Neural cell (in vitro differentiated cells): ENCODE measurements around the gene COL27A1. TPM values are rescaled to one million over a fixed set of nuclear protein-coding genes. Genes with fewer than 3 reads are reported as not detected.

Source experiments
- H2AFZ ChIP-seq: fragments of 200-600, 300-800 bp; sonication (generic), shearing (Covaris generic); 2 replicates; pipeline ENCODE4 v1.6.0; 2014; ENCODE audit warnings: low read depth, mild to moderate bottlenecking, antibody characterized with exemption, low read length, moderate library complexity
- H3F3A ChIP-seq: fragments of 200-600 bp; shearing (Covaris generic); 2 replicates; pipeline ENCODE4 v1.6.1; 2016; ENCODE audit warnings: mild to moderate bottlenecking, moderate library complexity, mixed read lengths, antibody characterized with exemption, low read length; ENCODE audit not compliant: insufficient read depth, poor library complexity, severe bottlenecking
- H3K27ac ChIP-seq: fragments of 200-600, 300-800 bp; sonication (generic), shearing (Covaris generic); 2 replicates; pipeline ENCODE4 v1.5.1; 2014; ENCODE audit warnings: mild to moderate bottlenecking, low read length, moderate library complexity
- H3K27me3 ChIP-seq: fragments of 300-800, 200-600 bp; sonication (generic), shearing (Covaris generic); 2 replicates; pipeline ENCODE4 v1.6.0; 2014; ENCODE audit warnings: mild to moderate bottlenecking, low read depth, low read length, moderate library complexity; ENCODE audit not compliant: insufficient read depth
- H3K36me3 ChIP-seq: fragments of 300-800, 200-600 bp; sonication (generic), shearing (Covaris generic); 2 replicates; pipeline ENCODE4 v1.5.1; 2014; ENCODE audit warnings: mild to moderate bottlenecking, antibody characterized with exemption, low read length, moderate library complexity; ENCODE audit not compliant: insufficient read depth
- H3K4me2 ChIP-seq: fragments of 300-800, 200-600 bp; sonication (generic), shearing (Covaris generic); 2 replicates; pipeline ENCODE4 v1.6.0; 2014; ENCODE audit warnings: mild to moderate bottlenecking, low read length
- H3K4me3 ChIP-seq: fragments of 300-800, 200-600 bp; sonication (generic), shearing (Covaris generic); 2 replicates; pipeline ENCODE4 v1.5.1; 2014; ENCODE audit warnings: mild to moderate bottlenecking, low read length, moderate library complexity
- H3K79me2 ChIP-seq: fragments of 200-600 bp; shearing (Covaris generic); replicated peaks from 2 replicates; pipeline ENCODE4 v1.6.0; 2014; ENCODE audit warnings: mild to moderate bottlenecking, low read length, moderate library complexity; ENCODE audit not compliant: insufficient read depth
- H3K9ac ChIP-seq: fragments of 300-800, 200-600 bp; sonication (generic), shearing (Covaris generic); 2 replicates; pipeline ENCODE4 v1.6.1; 2016; ENCODE audit warnings: mild to moderate bottlenecking, low read length, mixed read lengths
- H3K9me2 ChIP-seq: fragments of 200-600 bp; shearing (Covaris generic); 2 replicates; pipeline ENCODE4 v1.6.1; 2016; ENCODE audit warnings: mild to moderate bottlenecking, low read length, mixed read lengths; ENCODE audit not compliant: insufficient read depth
- H3K9me3 ChIP-seq: fragments of 200-600, 300-800 bp; sonication (generic), shearing (Covaris generic); 2 replicates; pipeline ENCODE4 v1.6.1; 2016; ENCODE audit warnings: mild to moderate bottlenecking, mixed run types, low read length, moderate library complexity, mixed read lengths
- H4K20me1 ChIP-seq: fragments of 200-600 bp; shearing (Covaris generic); 2 replicates; pipeline ENCODE4 v1.6.1; 2016; ENCODE audit warnings: mild to moderate bottlenecking, mixed run types; ENCODE audit not compliant: insufficient read depth
- EP300 ChIP-seq: fragments of 450-650 bp; conservative IDR thresholded peaks from 2 replicates; pipeline ENCODE4 v1.6.1; 2014; ENCODE audit warnings: antibody characterized with exemption, mild to moderate bottlenecking, moderate library complexity; ENCODE audit not compliant: poor library complexity, severe bottlenecking
- EZH2 ChIP-seq: fragments of 200-600, 300-800 bp; shearing (Covaris generic), sonication (generic); IDR thresholded peaks from 2 replicates; pipeline ENCODE4 v1.6.1; 2014; ENCODE audit warnings: antibody characterized with exemption, low read length, borderline replicate concordance, mild to moderate bottlenecking; ENCODE audit not compliant: insufficient read depth, poor library complexity, severe bottlenecking
- MXI1 ChIP-seq: fragments of 450-650 bp; conservative IDR thresholded peaks from 2 replicates; pipeline ENCODE4 v1.6.1; 2014; ENCODE audit warnings: antibody characterized with exemption, mild to moderate bottlenecking; ENCODE audit not compliant: poor library complexity, severe bottlenecking
- POLR2AphosphoS5 ChIP-seq: IDR thresholded peaks from 2 replicates; pipeline ENCODE4 v1.6.1; 2012
- RAD21 ChIP-seq: fragments of 450-650 bp; conservative IDR thresholded peaks from 2 replicates; pipeline ENCODE4 v1.6.1; 2014; ENCODE audit warnings: antibody characterized with exemption, mild to moderate bottlenecking, moderate library complexity
- SMC3 ChIP-seq: fragments of 450-650 bp; conservative IDR thresholded peaks from 2 replicates; pipeline ENCODE4 v1.6.1; 2014; ENCODE audit warnings: antibody characterized with exemption, mild to moderate bottlenecking, moderate library complexity; ENCODE audit not compliant: poor library complexity
- TAF1 ChIP-seq: IDR thresholded peaks from 2 replicates; pipeline ENCODE4 v1.6.1; 2012; ENCODE audit warnings: low read depth
- polyA plus RNA-seq: library from polyadenylated mRNA; depleted of rRNA; stranded (reverse); fragments of >200 nt; gene quantifications from 2 replicates; pipeline ENCODE4 v1.2.3, GENCODE V29; 2014
- TF ChIP-seq, protein P1 (sequence below): fragments of 450-650 bp; IDR thresholded peaks from 2 replicates; pipeline ENCODE4 v1.5.1; 2014; ENCODE audit warnings: antibody characterized with exemption, mild to moderate bottlenecking, moderate library complexity; ENCODE audit not compliant: poor library complexity, severe bottlenecking
- TF ChIP-seq, protein P2 (sequence below): IDR thresholded peaks from 2 replicates; pipeline ENCODE4 v1.6.1; 2012; ENCODE audit warnings: borderline replicate concordance

Gene COL27A1
- polyA plus RNA-seq, 1 donor from 2014 or later: 0.25 TPM

DNA sequence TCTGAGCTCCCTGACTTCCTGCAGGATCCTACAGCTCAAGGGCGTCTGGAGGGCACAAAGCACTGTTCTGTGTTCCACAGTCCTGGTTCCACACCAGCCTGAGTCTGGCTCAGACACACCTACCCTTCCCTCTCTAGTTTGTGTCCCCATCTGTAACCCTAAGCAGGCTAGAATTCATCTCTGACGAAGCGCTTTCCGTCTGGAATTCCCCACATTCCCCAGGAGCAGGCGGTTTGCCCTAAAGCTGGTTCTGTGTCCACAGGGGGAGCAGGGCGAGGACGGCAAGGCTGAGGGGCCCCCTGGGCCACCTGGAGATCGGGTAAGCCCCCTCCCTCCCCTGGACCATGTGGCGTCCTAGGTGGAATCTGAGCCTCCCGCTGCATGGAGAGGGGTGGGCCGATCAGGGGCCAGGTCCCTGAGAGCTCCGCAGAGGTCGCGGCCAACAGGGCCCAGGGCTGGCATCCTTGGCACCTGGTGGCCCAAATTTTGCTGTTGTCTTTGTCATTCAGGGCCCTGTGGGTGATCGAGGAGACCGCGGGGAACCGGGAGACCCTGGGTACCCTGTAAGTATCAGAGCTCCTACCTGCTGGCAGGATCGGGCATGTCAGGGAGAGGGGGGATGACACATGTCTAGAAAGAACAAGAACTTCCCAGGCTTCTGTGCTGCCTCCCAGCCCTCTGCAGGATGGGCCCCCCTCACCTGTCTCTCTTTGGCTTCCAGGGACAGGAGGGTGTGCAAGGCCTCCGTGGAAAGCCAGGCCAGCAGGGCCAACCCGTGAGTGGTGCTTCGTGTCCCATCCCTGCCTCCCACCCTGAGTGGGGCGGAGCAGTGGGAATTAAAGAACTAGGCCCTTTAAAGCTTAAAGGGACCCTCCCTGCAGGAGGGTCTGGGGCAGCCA lies 133.1 kb downstream of the COL27A1 start:
- no peaks in the 10 kb centered on the region for H3K9me3 ChIP-seq
- TF ChIP-seq MXI1: no peak
- TF ChIP-seq RAD21: no peak
- no peak for TF ChIP-seq POLR2AphosphoS5
- TF ChIP-seq TAF1: no peak
- TF ChIP-seq, protein P1, sequence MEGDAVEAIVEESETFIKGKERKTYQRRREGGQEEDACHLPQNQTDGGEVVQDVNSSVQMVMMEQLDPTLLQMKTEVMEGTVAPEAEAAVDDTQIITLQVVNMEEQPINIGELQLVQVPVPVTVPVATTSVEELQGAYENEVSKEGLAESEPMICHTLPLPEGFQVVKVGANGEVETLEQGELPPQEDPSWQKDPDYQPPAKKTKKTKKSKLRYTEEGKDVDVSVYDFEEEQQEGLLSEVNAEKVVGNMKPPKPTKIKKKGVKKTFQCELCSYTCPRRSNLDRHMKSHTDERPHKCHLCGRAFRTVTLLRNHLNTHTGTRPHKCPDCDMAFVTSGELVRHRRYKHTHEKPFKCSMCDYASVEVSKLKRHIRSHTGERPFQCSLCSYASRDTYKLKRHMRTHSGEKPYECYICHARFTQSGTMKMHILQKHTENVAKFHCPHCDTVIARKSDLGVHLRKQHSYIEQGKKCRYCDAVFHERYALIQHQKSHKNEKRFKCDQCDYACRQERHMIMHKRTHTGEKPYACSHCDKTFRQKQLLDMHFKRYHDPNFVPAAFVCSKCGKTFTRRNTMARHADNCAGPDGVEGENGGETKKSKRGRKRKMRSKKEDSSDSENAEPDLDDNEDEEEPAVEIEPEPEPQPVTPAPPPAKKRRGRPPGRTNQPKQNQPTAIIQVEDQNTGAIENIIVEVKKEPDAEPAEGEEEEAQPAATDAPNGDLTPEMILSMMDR: no peak
- TF ChIP-seq, protein P2, sequence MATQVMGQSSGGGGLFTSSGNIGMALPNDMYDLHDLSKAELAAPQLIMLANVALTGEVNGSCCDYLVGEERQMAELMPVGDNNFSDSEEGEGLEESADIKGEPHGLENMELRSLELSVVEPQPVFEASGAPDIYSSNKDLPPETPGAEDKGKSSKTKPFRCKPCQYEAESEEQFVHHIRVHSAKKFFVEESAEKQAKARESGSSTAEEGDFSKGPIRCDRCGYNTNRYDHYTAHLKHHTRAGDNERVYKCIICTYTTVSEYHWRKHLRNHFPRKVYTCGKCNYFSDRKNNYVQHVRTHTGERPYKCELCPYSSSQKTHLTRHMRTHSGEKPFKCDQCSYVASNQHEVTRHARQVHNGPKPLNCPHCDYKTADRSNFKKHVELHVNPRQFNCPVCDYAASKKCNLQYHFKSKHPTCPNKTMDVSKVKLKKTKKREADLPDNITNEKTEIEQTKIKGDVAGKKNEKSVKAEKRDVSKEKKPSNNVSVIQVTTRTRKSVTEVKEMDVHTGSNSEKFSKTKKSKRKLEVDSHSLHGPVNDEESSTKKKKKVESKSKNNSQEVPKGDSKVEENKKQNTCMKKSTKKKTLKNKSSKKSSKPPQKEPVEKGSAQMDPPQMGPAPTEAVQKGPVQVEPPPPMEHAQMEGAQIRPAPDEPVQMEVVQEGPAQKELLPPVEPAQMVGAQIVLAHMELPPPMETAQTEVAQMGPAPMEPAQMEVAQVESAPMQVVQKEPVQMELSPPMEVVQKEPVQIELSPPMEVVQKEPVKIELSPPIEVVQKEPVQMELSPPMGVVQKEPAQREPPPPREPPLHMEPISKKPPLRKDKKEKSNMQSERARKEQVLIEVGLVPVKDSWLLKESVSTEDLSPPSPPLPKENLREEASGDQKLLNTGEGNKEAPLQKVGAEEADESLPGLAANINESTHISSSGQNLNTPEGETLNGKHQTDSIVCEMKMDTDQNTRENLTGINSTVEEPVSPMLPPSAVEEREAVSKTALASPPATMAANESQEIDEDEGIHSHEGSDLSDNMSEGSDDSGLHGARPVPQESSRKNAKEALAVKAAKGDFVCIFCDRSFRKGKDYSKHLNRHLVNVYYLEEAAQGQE: no peak
- no peak for TF ChIP-seq SMC3
- no peak for TF ChIP-seq EP300
- TF ChIP-seq EZH2: no peak
- H3K9ac ChIP-seq: no peak overlapping the region
- H3K4me3 ChIP-seq: no peak overlapping the region
- no peak overlapping the region for H3K27ac ChIP-seq
- H3K79me2 ChIP-seq: no peaks in the 10 kb centered on the region
- no peaks in the 10 kb centered on the region for H3K27me3 ChIP-seq
- H2AFZ ChIP-seq: no peak overlapping the region
- H4K20me1 ChIP-seq: no peaks in the 10 kb centered on the region
- no peak overlapping the region for H3K4me2 ChIP-seq
- H3K36me3 ChIP-seq: no peaks in the 10 kb centered on the region
- no peaks in the 10 kb centered on the region for H3F3A ChIP-seq
- no peaks in the 10 kb centered on the region for H3K9me2 ChIP-seq

DNA sequence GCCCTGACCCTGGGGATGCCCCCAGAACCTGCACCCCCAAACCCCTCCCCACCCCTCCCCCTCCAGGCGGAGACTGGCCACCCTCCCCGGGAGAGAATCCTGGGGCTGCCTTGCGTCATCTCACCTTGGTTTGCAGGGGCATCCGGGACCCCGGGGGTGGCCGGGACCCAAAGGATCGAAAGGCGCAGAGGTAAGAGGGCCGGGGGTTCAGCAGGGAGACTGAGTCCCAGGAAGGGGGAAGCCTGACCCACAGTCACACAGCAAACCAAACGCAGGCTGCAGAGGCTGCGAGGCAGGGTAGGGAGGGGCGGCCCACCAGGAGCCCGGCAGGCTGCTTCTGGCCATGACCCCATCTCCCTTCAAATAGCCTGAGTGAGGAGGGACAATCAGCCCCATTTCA lies 133.8 kb downstream of the COL27A1 start:
- no peaks in the 10 kb centered on the region for H3K9me3 ChIP-seq
- no peaks in the 10 kb centered on the region for H3K9me2 ChIP-seq
- no peak overlapping the region for H3K4me3 ChIP-seq
- H2AFZ ChIP-seq: no peak overlapping the region
- H3K4me2 ChIP-seq: no peak overlapping the region
- H3K9ac ChIP-seq: no peak overlapping the region
- TF ChIP-seq EP300: no peak
- TF ChIP-seq, protein P2: no peak
- no peak for TF ChIP-seq SMC3
- TF ChIP-seq RAD21: no peak
- no peak for TF ChIP-seq TAF1
- no peak for TF ChIP-seq MXI1
- no peak for TF ChIP-seq EZH2
- H3K36me3 ChIP-seq: no peaks in the 10 kb centered on the region
- no peaks in the 10 kb centered on the region for H3K79me2 ChIP-seq
- H3K27ac ChIP-seq: no peak overlapping the region
- no peaks in the 10 kb centered on the region for H3K27me3 ChIP-seq
- no peaks in the 10 kb centered on the region for H3F3A ChIP-seq
- H4K20me1 ChIP-seq: no peaks in the 10 kb centered on the region
